Adrenal gland (tissue), 5 donors: ENCODE measurements around the gene FGF3.

Experiments used
- POLR2A ChIP-seq, 2 donors: fragments of 450-650 bp; IDR thresholded peaks; one replicate each; pipeline ENCODE4 v1.6.1; 2017; ENCODE audit warnings: antibody characterized with exemption in 2 of 2, mild to moderate bottlenecking in 2 of 2, moderate library complexity in 1 of 2
- TF ChIP-seq, protein P1 (sequence below), 6 experiments: fragments of 450-650 bp in 4 of 6; fragments of 200-600 bp in 2 of 6; sonication (generic) in 1 of 6; IDR thresholded peaks; 1 replicate in 5 of 6; 2 replicates in 1 of 6; pipeline versions ENCODE4 v1.5.1 to v1.8.0; 2016 to 2021; ENCODE audit warnings: antibody characterized with exemption in 6 of 6, mild to moderate bottlenecking in 2 of 6, moderate library complexity in 1 of 6
- donor health status: DM: no; HTN: no; CAD: no.

DNA sequence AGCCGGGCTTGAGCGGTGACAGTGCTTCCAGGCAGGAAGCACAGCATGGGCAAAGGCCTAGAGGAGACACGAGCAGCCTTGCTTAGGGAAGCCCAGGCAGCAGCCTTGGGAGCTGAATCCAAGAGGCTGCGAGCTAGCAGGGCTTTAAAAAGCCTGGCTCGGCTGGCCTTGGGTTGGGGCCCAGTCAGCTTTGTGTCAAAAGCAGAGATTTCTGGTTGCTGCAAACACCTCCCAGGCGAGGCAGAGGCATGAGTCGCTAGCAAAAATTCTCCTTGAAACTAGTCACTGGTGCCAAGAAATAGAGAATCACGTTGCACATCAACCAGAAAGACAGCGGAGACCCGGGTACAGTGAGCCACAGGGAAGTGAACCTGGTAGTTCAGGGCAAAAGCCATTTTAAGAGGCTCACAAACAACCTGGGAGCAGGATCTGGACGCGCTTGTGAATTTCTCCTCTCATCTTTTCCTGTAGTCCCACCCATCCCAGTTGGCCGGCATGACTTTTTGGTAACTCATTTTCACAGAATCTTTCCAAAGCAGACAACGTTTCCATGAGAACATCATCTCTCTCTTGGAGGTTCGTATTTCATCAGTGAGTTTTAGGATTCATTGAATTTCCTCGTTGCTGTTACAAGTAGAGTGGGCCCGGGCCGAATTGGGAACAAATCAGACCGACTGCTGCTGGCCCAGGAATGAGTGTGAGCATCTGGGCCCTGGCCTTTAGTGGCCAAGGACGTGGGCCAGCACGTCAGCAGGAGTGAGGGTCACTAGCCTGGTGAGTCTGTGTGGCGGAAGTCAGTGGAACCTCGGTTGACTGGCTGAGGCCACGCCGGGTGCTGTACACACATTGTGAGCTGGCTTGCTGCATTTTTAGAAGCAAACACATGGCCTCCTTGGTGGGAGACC is 27.7 kb downstream of the FGF3 start:
- TF ChIP-seq, protein P1, sequence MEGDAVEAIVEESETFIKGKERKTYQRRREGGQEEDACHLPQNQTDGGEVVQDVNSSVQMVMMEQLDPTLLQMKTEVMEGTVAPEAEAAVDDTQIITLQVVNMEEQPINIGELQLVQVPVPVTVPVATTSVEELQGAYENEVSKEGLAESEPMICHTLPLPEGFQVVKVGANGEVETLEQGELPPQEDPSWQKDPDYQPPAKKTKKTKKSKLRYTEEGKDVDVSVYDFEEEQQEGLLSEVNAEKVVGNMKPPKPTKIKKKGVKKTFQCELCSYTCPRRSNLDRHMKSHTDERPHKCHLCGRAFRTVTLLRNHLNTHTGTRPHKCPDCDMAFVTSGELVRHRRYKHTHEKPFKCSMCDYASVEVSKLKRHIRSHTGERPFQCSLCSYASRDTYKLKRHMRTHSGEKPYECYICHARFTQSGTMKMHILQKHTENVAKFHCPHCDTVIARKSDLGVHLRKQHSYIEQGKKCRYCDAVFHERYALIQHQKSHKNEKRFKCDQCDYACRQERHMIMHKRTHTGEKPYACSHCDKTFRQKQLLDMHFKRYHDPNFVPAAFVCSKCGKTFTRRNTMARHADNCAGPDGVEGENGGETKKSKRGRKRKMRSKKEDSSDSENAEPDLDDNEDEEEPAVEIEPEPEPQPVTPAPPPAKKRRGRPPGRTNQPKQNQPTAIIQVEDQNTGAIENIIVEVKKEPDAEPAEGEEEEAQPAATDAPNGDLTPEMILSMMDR (IDR thresholded peaks at IDR 0.05) = no peak
- no peak for TF ChIP-seq POLR2A (IDR thresholded peaks at IDR 0.05)
